Upper lobe of left lung (tissue), 4 donors: ENCODE data around the gene MAP2K5.

Source experiments
- EP300 ChIP-seq, 4 donors: sonication (generic); formaldehyde crosslinking; IDR thresholded peaks; one replicate each; pipeline ENCODE4 v1.5.1; 2017; ENCODE audit warnings: antibody characterized with exemption in 4 of 4, control low read depth in 2 of 4
- POLR2A ChIP-seq, 4 donors: fragments of 450-650 bp; IDR thresholded peaks; one replicate each; pipeline ENCODE4 v1.5.1; 2016 to 2017; ENCODE audit warnings: antibody characterized with exemption in 4 of 4, mild to moderate bottlenecking in 2 of 4
- POLR2AphosphoS5 ChIP-seq, 2 donors: sonication (generic); formaldehyde crosslinking; IDR thresholded peaks; one replicate each; pipeline ENCODE4 v1.5.1; 2017; ENCODE audit warnings: antibody characterized with exemption in 2 of 2
- TF ChIP-seq, protein P1 (sequence below), 6 experiments: fragments of 450-650 bp in 4 of 6; fragments of 200-600 bp in 2 of 6; sonication (generic) in 2 of 6; IDR thresholded peaks; one replicate each; pipeline ENCODE4 v1.5.1; 2016 to 2019; ENCODE audit warnings: antibody characterized with exemption in 6 of 6

GRCh38 chr15:67758619-67759300 lies 216.3 kb downstream of the MAP2K5 start:
- TF ChIP-seq, protein P1, sequence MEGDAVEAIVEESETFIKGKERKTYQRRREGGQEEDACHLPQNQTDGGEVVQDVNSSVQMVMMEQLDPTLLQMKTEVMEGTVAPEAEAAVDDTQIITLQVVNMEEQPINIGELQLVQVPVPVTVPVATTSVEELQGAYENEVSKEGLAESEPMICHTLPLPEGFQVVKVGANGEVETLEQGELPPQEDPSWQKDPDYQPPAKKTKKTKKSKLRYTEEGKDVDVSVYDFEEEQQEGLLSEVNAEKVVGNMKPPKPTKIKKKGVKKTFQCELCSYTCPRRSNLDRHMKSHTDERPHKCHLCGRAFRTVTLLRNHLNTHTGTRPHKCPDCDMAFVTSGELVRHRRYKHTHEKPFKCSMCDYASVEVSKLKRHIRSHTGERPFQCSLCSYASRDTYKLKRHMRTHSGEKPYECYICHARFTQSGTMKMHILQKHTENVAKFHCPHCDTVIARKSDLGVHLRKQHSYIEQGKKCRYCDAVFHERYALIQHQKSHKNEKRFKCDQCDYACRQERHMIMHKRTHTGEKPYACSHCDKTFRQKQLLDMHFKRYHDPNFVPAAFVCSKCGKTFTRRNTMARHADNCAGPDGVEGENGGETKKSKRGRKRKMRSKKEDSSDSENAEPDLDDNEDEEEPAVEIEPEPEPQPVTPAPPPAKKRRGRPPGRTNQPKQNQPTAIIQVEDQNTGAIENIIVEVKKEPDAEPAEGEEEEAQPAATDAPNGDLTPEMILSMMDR (IDR thresholded peaks at IDR 0.05), result no peak
- no peak for TF ChIP-seq EP300 (IDR thresholded peaks at IDR 0.05)
- TF ChIP-seq POLR2AphosphoS5 (IDR thresholded peaks at IDR 0.05), result no peak
- no peak for TF ChIP-seq POLR2A (IDR thresholded peaks at IDR 0.05)
